Stimulated activated CD8-positive, alpha-beta memory T cell treated with anti-CD3 and anti-CD28 coated beads, Interleukin-12 subunit alpha, Interleukin-12 subunit beta, amount 100 ng/mL, for 1 hour (primary cell): ENCODE measurements around the gene ZSCAN21.

ENCODE experiments used
- DNase-seq: peaks from one replicate; pipeline ENCODE4 v3.0.0-alpha.2; 2020; ENCODE audit warnings: low read depth

The ZSCAN21 gene

DNA sequence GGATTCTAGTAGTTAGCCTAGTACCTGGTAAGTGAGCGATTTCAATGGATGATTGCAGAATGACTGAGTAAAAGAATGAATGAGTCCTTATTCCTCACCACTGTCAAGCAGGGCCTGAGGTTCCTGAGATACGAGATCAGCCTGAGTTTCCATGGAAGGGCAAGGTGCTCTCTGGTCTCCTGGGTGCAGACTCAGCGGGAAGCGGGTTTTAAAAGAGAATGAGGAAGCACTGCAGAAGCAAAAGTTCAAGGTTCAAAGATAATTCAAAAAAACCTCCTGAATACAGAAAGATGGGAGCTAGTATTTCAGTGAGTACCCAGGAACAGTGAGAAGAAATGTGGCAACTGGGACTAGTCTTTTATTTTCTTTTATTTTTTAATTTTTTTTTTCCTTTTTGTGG lies 27.6 kb downstream of the ZSCAN21 start:
- DNase-seq, result no peak

DNA sequence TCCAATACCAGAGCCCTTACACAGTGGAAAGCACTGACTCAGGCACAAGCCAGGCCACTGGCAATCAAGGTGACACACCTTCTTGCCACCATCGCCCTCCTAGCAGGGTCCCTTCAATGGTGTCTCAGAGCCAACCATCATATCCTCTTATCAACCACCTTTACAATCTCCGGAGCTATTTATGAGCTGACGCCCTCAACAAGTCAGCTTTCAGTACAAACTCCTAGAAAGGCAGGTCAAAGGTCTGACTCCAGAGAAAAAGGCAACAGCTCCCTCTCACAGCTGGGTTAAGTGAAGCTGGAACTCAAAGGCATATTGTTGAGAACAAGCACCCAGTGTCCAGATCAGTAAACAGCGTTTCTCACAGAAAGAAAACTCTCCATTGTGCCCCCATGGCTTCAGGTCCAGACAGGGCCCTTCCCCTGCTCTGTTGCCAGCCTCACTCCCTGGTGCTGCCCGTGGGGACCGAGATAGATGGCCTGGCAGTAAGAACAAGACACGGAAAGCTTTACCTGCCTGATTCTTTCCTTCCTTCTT lies 29.5 kb downstream of the ZSCAN21 start:
- DNase-seq, result no peak

DNA sequence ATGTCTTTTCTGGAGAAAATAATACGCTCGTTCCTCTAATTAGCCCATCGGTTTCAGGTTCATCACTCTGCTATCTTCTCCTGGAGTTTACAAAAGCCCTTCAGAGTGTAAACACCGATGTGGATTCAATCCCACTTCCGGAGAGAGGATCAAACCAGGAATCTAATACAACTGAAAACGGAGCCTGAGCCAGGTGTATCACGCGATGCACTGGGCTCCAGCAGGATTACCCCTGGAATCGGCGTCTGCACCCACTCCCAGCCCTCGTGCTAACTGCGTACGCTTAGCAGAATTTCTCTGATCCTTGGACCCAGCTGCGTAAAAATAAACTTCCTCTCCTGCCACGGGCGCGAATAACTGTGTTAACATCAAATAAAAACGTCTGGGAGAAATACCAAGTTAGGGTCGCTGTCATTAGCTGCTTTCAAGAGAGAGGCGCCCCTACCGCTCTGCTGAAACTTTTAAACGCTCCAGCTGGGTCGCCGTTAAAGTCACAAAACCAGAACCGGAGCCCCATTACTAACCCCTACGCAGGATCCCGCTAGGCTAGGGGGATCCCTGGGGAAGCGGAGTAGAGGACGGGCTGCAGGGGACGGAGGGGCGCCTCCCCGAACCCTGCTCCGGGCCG lies 31.4 kb downstream of the ZSCAN21 start:
- no peak for DNase-seq

DNA sequence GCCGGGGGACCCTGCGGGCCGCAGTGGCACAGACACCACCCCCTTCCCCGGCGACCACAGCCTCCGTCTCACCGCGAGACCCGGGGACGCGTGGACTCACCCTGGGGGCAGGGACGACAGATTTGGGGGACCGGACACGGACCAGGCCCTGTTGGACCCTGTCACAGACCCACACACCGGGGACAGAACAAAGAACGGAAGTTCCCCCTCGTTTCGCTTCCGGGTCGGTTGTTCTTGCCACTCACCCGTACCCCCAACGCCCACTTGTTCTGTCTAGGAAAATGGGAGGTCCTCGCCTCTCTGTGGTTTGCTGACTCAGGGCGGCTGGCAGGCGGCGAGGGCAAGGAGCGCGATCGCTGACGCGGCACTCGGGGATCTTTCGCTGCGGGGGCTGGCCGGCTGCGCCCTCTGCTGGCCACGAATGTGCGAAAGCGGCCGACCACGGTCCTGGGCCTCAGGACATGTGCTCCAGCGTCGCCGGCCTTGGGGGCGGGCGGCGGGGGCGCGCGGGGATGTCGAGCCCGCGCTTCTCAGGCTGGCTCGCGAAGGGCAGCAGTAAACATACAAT lies 32.0 kb downstream of the ZSCAN21 start, which contains the start of gene ZNF3:
ZNF3 (minus strand) TSS at position 189 of the 568 bp plus-strand sequence. CDS start 4,366 bp downstream, outside the sequence.
- peak; percentile 93 for DNase-seq

DNA sequence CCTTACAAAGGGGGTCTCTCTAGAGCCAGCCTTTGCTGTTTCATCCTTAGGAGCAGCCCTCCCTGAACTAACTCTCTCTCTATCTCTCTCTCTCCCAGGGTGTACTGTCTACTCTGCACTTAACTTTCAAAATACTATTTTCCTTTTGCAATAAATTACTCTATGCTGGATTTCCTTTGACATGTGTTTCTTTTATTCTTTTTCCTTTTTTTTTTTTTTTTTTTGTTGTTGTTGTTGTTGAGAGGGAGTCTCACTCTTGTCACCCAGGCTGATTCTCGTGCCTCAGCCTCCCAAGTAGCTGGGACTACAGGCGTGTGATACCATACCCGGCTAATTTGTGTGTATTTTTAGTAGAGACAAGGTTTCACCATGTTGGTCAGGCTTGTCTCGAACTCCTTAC lies 33.4 kb downstream of the ZSCAN21 start:
- no peak for DNase-seq

DNA sequence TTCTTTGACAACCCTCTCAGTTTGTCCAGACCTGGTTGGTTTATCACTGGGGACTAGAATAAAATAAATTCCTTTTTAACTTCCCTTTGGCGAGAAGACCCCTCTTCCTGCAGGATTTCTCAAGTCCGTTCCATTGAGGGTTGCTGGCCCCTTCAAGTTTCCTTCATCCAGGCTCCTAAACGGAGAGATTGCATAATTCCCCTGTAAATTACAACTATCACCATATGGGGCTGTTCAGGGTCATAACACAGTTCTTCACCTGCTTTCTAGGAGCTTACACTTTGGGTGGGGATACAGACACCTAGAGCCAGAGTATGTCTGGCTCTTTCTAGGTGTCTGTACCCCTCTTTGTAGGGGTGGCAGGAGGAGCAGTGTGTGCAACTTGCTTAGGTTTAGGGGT lies 35.9 kb downstream of the ZSCAN21 start:
- no peak for DNase-seq

DNA sequence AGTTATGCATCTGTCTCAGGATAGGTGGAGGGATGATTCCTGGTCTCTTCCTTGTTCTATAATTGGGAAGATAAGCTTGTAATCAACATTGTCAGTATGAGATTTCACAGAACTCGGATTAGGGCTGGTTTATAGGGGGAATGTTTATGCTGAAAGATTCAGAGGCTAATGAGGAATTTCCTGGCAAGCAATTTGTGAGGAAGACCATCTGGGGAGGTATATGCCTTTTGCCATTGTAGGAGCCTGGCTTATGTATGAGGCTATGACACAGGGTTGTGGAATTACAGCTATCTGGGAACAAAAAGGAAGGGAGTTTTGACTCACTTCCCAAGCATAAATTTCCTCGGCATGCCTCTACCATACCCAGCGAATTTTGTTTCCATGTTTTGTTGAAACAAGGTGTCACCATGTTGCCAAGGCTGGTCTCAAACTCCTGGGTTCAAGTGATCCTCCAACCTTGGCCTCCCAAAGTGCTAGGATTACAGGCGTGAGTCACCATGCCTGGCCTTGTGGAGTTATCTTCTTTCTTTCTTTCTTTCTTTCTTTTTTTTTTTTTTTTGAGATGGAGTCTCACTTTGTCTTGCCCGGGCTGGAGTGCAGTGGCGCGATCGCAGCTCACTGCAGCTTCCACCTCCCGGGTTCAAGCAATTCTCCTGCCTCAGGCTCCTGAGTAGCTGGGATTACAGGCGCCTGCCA lies 37.6 kb downstream of the ZSCAN21 start:
- no peak for DNase-seq

DNA sequence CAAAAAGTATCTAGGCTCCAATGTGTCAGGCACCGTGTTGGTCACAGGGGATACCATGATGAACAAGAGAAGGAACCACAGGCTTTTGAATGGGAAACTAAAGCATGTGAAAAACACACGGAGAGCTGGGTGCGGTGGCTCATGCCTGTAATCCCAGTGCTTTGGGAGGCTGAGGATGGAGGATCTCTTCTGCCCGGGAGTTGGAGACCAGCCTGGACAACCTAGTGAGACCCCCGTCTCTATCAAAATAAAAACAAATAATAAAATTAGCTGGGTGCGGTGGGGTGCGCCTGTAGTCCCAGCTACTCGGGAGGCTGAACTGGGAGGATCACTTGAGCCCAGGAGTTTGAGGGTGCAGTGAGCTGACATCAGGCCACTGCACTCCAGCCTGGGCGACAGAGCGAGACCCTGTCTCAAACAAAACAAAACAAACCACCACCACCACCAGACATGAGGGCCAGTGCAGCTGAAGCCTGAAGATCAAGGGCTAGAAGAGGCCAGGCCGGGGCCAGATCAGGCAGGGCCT lies 38.6 kb downstream of the ZSCAN21 start:
- DNase-seq, result no peak

DNA sequence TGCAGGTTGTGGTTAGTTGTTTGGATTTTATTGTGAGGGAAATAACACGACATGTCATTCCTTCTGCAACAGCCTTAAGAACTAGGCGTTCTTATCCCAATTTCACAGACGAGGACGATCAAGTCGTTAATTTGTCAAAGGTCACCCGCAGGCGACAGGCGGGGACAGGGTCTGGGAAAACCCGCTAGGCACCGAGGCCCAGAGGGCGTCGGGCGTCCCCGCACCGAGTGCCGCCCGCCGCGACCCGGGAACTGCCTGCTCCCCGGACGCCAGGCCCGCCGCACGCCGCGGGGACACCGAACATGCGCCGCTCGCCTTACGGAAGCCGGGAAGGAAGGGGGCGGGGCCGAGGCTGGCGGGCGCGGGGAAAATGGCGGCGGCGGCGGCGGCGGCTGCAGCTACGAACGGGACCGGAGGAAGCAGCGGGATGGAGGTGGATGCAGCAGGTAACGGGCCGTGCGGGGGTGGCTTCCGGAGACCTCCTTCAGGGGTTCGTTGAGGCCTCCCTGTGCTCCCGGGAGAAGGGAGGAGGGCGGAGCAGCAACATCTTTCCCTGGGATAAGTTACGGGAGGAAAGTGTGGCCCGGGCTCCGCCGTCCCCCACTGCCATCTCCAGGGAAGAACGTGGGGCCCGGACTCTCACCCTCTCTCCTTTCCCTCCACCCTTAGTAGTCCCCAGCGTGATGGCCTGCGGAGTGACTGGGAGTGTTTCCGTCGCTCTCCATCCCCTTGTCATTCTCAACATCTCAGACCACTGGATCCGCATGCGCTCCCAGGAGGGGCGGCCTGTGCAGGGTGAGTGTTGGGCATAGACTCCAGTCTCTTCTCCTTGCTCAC lies 39.3 kb downstream of the ZSCAN21 start, which contains the start of gene COPS6:
COPS6 (plus strand) TSS at position 349 of the 837 bp plus-strand sequence; CDS start at position 371, 22 bp downstream.
- DNase-seq, result peak; percentile 77

DNA sequence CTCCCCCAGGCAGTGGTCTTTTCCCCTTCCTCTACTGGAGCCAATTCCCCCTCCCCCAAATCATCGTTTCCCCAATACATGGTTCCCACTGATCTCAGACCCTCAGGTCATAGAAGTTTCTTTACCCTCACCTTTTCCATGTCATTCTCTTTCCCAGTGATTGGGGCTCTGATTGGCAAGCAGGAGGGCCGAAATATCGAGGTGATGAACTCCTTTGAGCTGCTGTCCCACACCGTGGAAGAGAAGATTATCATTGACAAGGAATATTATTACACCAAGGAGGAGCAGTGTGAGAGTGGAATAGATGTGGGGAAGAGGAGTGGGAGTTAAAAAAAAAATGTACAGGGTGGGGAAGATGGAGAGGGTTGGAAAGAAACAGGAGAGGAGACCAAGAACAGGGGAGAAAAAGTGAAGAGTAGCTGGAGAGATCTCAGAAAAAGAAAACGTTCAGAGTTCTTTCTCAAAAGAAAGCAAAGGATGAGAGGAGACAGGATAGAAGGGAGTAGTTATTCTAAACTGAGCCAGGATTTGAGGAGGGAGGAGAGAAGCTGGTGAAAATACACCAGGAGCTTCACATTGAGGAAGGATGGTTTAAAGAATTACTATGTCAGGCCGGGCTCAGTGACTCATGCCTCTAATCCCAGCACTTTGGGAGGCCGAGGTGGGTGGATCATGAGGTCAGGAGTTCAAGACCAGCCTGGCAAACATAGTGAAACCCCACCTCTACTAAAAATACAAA lies 40.1 kb downstream of the ZSCAN21 start:
- DNase-seq, result no peak

DNA sequence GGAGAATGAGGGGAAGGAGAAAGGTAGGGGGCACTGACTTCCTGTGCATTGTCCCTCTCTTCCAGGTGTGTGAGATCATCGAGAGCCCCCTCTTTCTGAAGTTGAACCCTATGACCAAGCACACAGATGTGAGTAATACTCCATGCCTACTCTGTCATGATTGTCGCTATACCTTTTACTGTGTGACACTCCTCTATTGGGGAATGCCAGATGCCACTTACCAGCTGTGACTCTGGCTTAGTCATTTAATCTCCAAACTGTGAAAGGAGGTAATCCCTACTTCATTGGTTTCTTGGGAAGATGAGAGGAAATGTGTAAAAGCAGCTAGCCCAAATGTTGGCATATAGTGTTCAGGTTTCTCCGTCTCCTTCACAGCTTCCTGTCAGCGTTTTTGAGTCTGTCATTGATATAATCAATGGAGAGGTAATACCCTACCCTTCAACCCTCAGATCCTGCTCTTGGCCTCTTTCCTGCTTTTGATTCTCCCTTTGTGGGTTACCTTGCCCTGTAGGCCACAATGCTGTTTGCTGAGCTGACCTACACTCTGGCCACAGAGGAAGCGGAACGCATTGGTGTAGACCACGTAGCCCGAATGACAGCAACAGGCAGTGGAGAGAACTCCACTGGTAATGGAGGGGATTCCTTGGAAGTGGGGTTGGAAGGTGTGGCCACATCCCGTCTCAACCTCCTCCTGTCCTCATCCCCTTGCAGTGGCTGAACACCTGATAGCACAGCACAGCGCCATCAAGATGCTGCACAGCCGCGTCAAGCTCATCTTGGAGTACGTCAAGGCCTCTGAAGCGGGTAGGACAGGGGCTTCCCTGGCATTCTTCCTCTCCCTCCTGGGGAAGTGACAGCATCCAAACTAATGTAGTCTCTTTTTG lies 41.2 kb downstream of the ZSCAN21 start:
- no peak for DNase-seq

DNA sequence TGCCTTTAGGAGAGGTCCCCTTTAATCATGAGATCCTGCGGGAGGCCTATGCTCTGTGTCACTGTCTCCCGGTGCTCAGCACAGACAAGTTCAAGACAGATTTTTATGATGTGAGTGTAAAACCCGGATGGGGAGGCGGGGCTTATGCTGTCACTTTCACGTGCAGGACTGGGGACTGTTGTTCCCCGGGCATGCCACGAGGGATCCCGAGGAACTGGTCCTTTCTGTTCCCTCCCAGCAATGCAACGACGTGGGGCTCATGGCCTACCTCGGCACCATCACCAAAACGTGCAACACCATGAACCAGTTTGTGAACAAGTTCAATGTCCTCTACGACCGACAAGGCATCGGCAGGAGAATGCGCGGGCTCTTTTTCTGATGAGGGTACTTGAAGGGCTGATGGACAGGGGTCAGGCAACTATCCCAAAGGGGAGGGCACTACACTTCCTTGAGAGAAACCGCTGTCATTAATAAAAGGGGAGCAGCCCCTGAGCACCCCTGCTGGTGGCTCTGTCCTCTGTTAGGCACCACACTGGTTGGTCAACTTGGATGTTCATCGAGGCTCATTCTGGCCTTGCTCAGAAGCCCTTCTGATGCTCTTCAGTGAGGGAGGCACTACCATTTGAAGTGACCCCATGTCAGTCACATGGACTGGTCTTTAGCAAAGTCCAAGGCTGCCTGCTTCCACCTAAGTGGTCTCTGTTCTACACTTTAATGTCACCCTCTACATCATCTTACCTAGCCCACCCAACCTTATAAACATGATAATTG lies 42.0 kb downstream of the ZSCAN21 start:
- DNase-seq, result no peak

DNA sequence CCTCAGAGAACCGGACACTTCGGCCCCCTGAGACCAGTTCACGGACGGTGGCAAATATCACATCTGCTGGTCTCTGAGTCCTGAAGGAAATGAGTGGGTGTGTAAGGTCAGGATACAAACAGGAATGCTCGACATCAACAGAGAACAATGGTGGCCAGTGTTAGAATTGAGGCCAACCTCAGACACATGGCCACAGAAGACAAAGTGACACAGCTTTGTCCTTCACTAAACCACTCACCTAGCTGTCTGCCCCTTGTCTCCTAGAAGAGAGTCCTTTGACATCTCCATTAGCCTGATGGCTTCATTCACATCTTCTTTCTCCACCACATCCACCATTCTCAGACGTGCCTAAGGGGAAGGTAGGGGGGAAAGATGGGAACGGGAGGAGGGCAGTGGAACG lies 43.5 kb downstream of the ZSCAN21 start:
- no peak for DNase-seq

DNA sequence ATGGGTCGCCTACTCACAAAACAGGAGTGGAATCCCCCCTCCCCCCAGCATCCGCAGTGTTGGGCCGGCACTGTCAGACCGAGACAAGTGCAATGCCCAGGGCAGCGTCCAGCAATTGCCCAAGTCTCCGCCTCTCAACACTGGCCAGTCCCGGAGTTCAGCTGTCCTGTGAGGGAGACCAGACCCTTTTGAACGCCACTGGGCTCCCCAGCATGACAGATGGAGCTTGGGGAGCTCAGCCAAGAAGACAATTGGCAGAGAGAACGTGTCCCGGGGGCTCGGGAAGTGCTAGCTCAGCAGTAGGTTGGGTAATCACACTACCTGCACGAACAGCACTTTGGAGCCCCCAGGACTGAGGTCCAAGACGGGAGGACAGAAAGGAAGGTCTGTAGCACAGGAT lies 43.9 kb downstream of the ZSCAN21 start:
- no peak for DNase-seq

DNA sequence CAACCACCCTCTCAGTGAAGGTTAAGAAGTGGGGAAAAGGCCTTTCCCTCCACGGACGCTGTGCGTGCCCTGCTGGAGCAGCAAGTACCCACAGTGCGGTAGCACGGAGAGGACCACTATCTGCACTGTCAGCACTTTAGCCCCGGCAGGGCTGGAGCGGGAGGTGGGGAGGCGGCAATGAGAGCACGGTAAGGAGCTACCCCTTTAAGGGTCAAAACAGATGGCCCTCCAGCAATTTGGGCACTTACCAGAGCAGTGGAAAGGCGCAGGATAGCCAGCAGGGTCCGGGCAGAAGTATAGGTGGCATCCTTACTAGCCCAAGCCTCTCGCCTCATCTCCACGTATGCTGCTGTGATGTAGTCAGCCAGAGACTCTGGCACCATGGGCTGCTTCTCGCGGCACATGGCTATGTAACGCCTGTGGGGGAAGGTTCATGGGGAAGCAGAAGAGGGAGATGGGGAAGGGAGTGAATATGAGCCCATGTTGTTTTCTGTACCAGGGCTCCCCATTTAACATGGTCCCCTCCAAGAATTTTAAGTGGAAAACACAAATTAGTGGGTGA lies 44.4 kb downstream of the ZSCAN21 start:
- DNase-seq, result no peak

DNA sequence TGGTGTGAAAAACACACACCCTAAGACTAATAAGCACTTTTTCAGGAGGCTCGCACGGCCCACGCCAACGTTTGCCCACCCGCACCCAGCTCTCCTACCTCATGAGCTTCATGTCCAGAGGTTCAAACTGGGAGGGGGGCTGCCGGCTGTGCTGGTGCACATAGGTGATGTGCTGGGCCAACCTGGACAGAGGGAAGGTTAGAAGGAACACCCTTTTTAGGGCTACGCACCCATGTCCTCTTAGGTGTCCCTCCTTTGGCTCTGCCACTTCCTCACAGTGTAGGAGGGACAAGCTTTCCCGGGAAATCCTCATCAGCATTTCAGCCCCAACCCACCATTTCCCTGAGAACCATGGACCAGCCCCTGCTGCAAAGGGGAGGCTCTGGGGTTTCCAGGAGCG lies 45.7 kb downstream of the ZSCAN21 start:
- DNase-seq, result no peak

DNA sequence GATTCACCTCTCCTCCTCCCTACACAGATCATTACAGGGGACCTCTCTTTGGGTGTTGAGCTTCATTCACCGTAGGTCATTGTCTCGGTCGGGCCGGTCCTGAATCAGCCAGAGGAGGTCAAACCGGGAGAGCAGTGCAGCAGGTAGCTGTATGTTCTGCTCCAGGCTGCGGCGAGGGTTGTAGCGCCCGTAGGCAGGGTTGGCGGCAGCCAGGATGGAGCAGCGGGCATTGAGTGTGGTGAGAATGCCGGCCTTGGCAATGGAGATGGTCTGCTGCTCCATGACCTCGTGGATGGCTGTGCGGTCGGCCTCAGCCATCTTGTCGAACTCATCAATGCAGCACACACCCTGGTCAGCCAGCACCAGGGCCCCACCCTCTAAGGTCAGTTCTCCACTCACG lies 46.1 kb downstream of the ZSCAN21 start:
- no peak for DNase-seq

DNA sequence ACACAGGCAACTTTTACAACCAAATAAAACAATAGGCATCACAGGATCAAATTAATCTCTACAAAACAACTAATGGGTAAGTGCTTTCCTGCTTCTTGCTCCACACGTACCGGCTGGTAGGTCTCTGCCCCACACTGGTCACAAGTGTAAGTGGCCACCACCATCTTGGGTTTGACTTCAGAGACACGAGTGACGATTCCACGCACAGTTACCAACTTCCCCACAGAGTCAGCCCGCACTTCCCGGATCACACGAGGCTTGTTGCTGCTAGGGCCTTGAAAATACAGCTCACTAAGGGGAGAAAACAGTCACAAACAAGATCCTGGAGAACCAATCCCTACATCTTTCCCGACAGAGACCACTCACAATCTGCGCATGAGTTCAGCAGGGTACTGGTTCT lies 49.3 kb downstream of the ZSCAN21 start:
- no peak for DNase-seq

DNA sequence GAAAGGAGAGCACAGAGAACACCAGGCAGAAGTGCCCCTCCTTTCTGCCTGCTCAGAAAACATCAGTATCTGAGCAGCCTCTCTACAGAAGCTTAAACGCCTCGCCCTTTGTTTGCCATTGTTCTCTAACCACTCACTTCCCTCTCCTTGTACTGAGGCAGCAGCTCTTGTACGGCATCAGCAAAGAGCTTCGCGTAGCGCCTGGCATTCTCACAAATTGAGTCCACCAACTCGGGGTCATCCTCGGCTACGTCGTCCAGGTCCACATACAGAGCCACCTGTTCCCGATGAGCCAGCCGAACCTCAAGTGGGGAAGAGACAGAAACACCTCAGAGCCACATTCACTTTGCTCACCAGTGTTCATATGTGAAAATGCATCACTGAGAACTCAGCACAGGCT lies 49.9 kb downstream of the ZSCAN21 start:
- no peak for DNase-seq
